ENCODE results near the gene KDM6A. TPM values are rescaled to one million over a fixed set of nuclear protein-coding genes. Genes with fewer than 3 reads are reported as not detected.
"Not testable (repeated sequence)": the region's sequence is repeated elsewhere in the genome, so short reads cannot be mapped to it uniquely, and the experiment has no call there.

The KDM6A gene
- total RNA-seq, 1 donor from 2014 or later, result 27.0 TPM

GRCh38 chrX:44954562-44954961 is 81.6 kb downstream of the KDM6A start:
- DNase-seq (ENCODE audit: extremely low read depth, low read depth, low spot score), result no peak

DNA sequence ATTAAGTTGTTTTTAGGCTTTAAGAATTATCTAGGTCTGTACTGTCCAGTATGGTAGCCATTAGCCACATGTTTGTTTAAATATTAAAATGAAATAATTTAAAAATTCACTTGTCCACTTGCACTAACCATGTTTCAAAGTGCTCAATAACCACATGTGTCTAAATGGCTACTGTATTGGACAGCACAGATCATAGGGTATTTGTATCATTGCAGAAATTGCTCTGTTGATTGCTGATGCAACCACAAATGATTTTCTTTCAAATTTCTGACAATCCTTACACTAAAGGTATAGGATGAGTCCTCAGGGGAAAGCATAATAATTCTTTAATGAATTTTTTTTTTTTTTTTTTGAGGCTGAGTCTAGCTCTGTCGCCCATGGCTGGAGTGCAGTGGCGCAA is 84.9 kb downstream of the KDM6A start:
- DNase-seq (ENCODE audit: extremely low read depth, low read depth, low spot score), result no peak

DNA sequence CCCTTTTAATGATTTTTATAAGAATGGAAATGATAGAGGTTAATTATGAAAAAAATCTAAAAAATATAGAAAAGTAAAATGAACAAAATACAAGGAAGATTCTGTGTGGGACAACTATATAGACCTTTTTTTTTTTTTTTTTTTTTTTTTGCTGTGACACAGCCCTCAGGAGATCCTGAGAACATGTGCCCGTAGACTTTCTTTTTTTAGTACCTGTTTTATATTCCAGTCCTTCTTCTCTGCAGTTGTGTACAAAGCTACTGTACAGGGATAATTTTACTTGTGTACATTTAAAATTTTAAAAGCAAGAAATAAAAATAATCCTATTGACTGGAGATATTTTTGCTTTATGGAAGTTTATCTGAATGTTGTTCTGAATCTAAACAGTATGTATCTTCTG is 85.5 kb downstream of the KDM6A start:
- DNase-seq (ENCODE audit: extremely low read depth, low read depth, low spot score), result no peak

- DNase-seq (ENCODE audit: extremely low read depth, low read depth, low spot score), result no peak
Measured at GRCh38 chrX:44961817-44962607, 89.0 kb downstream of the KDM6A start.

- DNase-seq (ENCODE audit: extremely low read depth, low read depth, low spot score), result no peak
Measured at GRCh38 chrX:44962944-44963343, 90.0 kb downstream of the KDM6A start.

- no peak for DNase-seq (ENCODE audit: extremely low read depth, low read depth, low spot score)
Measured at GRCh38 chrX:44967221-44967620, 94.2 kb downstream of the KDM6A start.

DNA sequence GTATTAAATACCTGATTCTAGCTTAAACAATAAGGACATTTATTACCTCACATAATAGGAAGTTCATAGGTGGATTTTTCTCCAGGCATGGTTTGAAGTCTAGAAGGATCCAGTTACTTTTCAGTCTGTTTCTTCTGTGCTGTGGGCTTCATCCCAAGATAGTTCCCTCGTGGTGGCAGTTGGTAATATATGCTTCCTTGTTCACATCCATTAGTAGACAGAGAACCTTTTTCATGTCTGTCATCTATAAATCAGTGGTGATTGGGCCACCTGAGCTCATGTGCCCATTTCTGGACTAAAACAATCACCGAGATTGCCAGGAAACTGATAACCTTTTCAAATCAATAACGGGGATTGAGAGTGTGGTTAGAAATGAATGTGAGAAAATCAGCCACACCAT is 97.7 kb downstream of the KDM6A start:
- no peak for DNase-seq (ENCODE audit: extremely low read depth, low read depth, low spot score)

GRCh38 chrX:44971674-44972073 is 98.7 kb downstream of the KDM6A start:
- DNase-seq (ENCODE audit: extremely low read depth, low read depth, low spot score), result no peak

DNA sequence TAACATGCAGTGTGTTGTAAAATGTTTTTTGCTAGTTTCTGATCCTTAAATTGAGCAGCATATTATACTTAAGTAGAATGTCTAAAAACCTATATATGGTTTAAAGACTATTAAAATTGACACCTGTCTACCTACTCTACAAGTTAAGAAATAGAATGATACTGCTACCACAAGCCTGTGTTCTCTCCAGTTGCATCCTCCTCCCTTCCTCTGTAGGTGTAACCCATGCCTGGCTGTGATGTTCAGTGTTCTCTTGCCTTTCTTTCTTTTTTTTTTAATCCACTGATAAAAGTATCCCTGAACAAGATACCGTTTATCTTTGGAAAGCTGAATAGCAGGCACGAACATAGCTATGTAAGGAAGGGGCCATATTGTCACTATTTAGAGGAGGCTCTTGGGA is 99.1 kb downstream of the KDM6A start:
- no peak for DNase-seq (ENCODE audit: extremely low read depth, low read depth, low spot score)

DNA sequence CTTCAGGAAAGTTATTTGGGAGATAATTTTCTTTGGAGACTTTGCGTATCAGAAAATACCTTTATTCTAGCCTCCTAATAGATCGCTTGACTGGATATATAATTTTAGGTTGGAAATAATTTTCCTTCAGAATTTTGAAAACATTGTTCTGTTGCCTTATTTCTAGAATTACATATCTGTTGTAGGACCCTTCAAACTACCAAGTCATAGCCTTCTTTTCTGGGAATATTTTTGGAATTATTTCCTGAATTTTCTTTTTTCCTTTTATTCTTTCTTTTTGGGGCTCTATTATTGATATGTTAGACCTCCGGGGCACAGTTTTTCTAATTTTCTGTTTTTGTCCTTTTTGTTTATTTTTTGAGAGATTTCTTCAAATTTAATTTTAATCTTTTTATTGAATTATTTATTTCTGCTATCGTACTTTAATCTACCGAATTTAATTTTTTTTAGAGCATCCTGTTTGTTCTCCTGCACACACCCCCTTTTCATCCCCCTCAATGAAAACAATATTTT is 100.5 kb downstream of the KDM6A start:
- DNase-seq (ENCODE audit: extremely low read depth, low read depth, low spot score), result no peak

- no peak for DNase-seq (ENCODE audit: extremely low read depth, low read depth, low spot score)
Measured at GRCh38 chrX:44974451-44974850, 101.5 kb downstream of the KDM6A start.

DNA sequence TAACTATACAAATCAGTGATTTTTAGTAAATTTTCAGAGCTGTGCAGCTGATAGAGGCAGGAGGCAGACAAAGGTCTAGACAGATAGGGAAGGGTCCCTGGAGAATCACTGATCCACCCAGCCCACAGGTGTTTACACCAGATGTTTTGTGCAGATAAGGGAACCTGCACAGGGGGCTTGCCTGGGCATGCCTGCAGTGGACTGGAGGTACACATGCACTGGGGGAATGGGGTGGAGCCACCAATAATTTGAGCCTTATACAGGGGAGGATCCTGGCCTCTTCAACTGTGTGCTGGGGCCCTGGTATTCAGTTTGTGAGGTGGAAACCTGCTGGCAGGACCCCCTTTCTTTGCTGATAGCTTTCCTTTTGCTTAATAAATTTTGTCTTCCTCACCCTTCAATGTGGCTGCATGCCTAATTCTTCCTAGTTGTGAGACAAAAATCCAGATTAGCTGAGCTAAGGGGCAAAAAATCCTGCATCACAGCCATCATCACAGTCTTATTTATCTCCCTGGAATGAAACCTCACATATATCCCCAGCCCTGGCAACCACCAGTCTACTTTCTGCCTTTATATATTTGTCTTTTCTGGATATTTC is 102.8 kb downstream of the KDM6A start:
- no peak for DNase-seq (ENCODE audit: extremely low read depth, low read depth, low spot score)

GRCh38 chrX:44978976-44979375 is 106.0 kb downstream of the KDM6A start:
- DNase-seq (ENCODE audit: extremely low read depth, low read depth, low spot score), result no peak

GRCh38 chrX:44980403-44980802 is 107.4 kb downstream of the KDM6A start:
- DNase-seq (ENCODE audit: extremely low read depth, low read depth, low spot score), result no peak

DNA sequence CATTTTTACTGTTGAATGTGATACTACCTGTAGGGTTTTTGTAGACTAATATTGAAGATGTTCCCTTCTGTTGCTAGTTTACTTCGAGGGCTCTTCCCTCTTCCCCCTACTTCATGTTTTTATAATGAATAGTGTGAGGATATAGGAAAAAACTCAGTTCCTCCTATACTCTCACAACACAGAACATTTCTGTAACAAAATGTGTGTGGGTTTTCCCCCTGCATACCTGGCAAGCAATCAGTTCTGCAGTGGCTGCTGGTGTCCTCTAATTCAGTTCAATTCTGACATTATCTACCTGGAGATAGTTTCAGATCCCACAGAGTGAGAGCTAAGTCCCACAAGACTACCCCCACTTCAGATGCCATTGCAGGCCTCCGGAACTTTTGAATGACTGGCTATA is 107.9 kb downstream of the KDM6A start:
- DNase-seq (ENCODE audit: extremely low read depth, low read depth, low spot score), result no peak

- DNase-seq (ENCODE audit: extremely low read depth, low read depth, low spot score), result no peak
Measured at GRCh38 chrX:44989995-44990770, 117.2 kb downstream of the KDM6A start.

DNA sequence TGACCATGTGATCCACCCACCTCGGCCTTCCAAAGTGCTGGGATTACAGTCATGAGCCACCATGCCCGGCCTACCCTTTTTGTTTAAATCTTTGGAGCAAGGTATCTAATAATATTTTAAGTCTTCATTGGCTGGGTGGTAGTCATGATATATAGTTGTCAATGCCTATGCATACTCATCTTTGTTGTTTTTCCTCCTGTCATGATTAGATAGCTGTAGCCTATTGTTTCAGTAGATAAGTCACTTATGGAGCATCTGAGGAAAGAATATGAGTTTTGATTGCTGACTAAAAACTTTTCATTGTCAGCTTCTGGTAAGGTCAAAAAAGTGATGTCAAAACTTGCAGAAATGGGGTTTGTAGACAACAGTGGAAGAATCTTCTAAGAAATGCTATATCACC is 119.8 kb downstream of the KDM6A start:
- DNase-seq (ENCODE audit: extremely low read depth, low read depth, low spot score), result no peak

- DNase-seq (ENCODE audit: extremely low read depth, low read depth, low spot score), result no peak
Measured at GRCh38 chrX:44996277-44996676, 123.3 kb downstream of the KDM6A start.

- DNase-seq (ENCODE audit: extremely low read depth, low read depth, low spot score), result no peak
Measured at GRCh38 chrX:44997282-44997812, 124.4 kb downstream of the KDM6A start.

DNA sequence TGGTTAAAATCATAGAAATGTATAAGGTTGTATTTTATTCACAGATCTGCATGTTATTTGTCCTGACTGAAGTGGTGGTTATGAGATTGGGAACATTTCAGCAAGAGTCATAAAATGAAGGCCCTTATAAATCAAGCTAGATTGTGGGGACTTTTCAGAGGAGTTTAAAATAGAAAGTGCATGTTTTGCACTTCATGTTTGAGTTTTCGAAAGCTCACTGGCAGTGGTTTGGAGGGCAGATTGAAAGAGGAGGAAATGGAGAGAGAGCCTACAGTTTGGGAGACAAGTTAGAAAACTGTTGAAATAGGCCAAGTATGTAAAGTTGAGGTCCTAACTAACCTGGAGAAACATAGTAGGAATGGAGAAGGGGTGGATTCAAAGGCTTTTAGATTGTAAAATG is 124.9 kb downstream of the KDM6A start:
- DNase-seq (ENCODE audit: extremely low read depth, low read depth, low spot score), result no peak

GRCh38 chrX:44999237-44999636 is 126.2 kb downstream of the KDM6A start:
- DNase-seq (ENCODE audit: extremely low read depth, low read depth, low spot score), result not testable (repeated sequence)
